Activated CD4-positive, alpha-beta T cell treated with anti-CD3 and anti-CD28 coated beads, Interleukin-10, Interleukin-2, amounts not matched to agents 100 ng/mL and 50 ng/mL, durations not matched to agents 16 hours and 8 hours (primary cell): ENCODE measurements around the gene MEIOB.

Experiments used
- DNase-seq: peaks from one replicate; pipeline ENCODE4 v3.0.0-alpha.2; 2020

MEIOB gene

GRCh38 chr16:1874854-1875253, 2.9 kb upstream of the MEIOB start:
- no peak for DNase-seq

GRCh38 chr16:1870365-1871082, 1.4 kb downstream of the MEIOB start:
- DNase-seq, result no peak

GRCh38 chr16:1865902-1866690, 5.9 kb downstream of the MEIOB start:
- no peak for DNase-seq

- DNase-seq, result peak; percentile 14
These were observed 8.1 kb downstream of the MEIOB start for GRCh38 chr16:1863681-1864460.

DNA sequence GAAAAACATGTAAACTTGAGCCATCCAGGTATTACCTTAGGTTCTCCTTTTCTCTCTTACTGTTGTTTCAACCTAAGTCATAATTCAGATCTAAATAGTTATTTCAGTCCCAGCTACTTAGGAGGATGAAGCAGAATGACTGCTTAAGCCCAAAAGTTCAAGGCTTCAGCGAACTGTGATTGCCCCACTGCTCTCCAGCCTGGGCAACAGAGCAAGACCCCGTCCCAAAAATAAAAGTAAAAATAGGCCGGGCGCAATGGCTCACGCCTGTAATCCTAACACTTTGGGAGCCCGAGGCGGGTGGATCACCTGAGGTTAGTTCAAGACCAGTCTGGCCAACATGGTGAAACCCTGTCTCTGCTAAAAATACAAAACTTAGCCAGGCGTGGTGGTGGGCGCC, 9.6 kb downstream of the MEIOB start:
- no peak for DNase-seq

GRCh38 chr16:1861730-1862129, 10.2 kb downstream of the MEIOB start:
- no peak for DNase-seq

DNA sequence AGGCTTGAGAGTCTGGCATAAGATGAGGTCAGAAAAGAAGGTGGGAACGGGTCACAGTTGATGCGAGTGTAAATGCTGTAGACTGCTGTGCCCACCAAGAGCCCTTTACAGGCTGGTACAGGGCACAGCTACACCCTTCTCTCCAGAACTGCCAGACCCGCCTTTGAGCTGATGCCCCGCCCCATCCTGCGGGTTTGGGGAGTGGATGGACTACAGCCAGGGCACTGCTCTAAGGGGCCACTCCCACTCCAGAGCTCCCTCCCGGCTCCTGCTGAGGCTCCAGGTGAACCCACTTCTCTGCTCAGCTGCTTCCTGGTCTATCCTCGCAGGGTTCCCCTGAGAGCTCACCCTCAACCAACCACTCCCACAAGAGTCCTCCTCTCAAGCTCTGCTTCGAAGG, 12.3 kb downstream of the MEIOB start:
- DNase-seq, result no peak

DNA sequence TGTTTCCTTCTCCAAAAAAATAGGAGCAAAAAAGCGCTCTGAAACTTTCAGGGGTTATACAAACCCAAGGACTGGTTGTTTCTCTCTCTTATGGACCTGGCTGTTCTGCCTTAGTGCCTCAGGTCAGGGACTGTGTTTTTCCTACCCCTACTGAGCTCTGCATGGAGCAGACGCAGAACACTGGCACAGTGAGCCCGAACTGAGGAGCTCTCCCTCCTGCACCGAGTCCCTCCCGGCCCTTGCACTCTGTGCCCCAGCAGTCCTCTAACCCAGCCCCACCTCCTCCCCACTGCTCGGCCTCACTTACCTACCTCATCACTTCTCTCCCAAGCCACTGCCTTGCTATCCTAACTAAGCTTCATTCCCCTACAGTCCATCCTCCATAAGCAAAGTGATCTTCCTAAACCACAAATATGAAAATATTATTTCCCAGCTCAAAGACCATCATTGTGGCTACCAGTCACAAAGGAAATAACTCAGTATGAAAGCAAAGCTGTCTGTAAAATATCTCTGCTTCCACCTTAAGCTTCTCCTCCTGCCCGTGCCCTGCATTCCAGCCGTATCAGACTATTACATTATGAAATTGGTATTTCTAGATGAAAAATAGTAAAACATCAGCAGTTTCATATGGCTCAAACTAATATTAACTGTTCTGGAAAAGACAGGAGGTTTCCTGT, 13.6 kb downstream of the MEIOB start:
- DNase-seq, result no peak

- no peak for DNase-seq
These were observed 14.4 kb downstream of the MEIOB start for GRCh38 chr16:1857433-1858097.

GRCh38 chr16:1851793-1852192, 20.2 kb downstream of the MEIOB start:
- no peak for DNase-seq

- no peak for DNase-seq
These were observed 21.0 kb downstream of the MEIOB start for GRCh38 chr16:1850981-1851380.

- no peak for DNase-seq
These were observed 25.5 kb downstream of the MEIOB start for GRCh38 chr16:1846416-1846815.

GRCh38 chr16:1845985-1846384, 26.0 kb downstream of the MEIOB start:
- DNase-seq, result no peak

DNA sequence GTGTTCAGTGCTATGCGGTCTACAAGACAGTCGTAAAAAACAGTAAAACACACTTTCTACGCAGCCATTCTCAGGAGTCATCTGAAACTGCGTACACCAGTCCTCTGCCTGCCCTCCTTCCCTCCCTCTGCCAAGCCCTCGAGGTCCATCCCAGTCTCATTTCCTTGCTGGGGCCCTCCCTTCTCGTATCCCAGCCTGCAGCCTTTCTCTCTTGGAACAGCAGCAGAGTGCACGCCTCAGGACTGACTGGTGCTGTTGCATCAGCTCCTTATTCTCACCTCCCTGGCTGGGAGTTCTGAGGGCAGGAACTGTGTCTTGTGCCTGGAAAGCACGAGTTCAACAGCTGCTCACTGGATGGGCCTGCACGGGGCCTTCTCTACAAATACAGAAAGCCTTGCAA, 32.4 kb downstream of the MEIOB start:
- DNase-seq, result no peak

DNA sequence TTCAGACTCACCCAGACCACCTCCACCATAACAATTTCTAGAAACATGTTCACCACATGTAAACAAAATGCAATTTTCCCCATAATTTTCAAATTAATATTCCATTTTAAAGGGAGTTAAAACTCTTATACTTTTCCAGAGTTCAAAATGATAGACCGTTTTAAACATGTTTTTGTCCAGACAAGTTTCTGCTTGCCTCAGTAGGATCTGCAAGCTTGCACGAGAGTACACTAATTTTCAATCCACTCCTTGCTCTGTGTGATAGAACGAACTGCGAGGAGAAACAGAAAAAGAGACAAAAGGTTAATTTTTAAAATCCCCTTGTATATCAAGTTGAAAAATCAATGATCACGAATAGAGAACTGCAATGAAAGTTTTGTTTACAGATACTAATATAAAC, 37.9 kb downstream of the MEIOB start:
- no peak for DNase-seq

GRCh38 chr16:1832838-1833454, 39.0 kb downstream of the MEIOB start:
- no peak for DNase-seq

- no peak for DNase-seq
These were observed 40.5 kb downstream of the MEIOB start for GRCh38 chr16:1831186-1832075.

GRCh38 chr16:1830213-1830612, 41.8 kb downstream of the MEIOB start:
- no peak for DNase-seq

DNA sequence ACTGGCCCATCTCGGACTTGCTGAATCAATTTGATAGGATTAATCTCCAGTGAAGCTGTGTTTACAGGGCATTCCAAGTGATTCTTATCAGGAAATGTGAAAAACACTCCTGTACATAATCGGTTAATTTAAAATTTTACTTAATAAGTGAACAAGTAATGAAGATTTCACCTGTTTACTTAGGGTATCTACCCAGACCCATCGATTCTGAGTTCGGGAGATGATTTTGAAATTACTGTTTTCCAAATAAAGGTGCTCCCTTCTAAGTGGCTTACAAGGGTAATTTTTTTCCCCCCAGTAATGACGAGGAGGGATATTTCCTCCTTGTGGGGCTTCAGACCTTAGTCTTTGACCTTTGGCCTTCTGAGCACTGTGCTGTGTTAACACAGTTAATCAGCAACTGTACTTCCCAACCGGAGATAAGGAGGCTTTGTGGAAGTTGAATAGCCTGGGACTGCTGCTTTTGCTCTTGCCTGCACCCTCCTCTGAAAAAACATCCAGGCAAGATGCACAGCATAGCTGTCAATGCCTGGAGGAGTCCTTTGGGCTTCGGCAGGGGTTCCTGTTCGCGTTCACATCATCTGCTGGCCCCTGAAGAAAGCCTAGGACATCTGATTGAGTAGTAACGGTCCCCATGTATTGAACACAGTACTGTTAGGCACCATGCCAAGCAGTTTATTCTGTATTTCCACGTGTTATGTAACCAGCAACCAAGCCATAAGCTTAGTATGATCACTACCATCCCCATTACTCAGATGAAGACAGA, 43.1 kb downstream of the MEIOB start:
- no peak for DNase-seq
